ENCODE results near the gene CAMKMT. TPM values are rescaled to one million over a fixed set of nuclear protein-coding genes. Genes with fewer than 3 reads are reported as not detected.

The CAMKMT gene
- polyA plus RNA-seq, 2 donors, result 5.2 to 5.6 TPM

DNA sequence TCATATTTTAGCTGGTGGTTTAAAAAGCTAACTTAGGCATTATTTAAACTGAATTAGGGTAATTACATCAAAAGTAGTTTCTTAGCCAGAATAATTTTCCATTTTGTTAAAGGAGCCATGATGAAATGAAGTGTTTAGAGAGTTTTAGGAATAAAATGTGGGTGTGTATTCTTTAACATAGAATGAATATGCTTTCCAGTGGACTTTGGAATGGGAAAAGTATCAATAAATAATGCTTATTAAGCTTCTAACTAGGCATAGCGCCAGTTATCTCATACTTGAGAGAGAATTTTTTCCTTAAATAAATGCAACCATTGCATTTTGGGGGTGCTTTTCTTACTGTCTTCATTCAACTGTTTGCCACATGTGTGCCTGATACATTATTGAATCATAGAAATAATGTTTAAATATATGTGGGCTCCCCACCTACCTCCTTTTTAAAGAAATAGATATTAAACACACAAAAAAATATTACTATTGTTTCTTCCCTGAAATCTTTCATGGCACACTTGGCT lies 90.4 kb downstream of the CAMKMT start:
- no peaks in the 10 kb centered on the region for H3K36me3 ChIP-seq (ENCODE audit: control insufficient read depth in 2 of 2, insufficient read depth in 2 of 2, low read length in 1 of 2)
- WGBS, 2 donors, result 85 to 100% methylated on average over 1 of the region's 1 CpG
- no peak overlapping the region for H3K4me3 ChIP-seq (ENCODE audit: low read depth in 1 of 2, low read length in 2 of 2)
- no peaks in the 10 kb centered on the region for H3K27me3 ChIP-seq (ENCODE audit: control insufficient read depth in 1 of 2, insufficient read depth in 2 of 2, low read length in 2 of 2)
- H3K27ac ChIP-seq (ENCODE audit: low read depth in 2 of 2, low read length in 1 of 2), result no peak overlapping the region
- H3K9me3 ChIP-seq (ENCODE audit: control insufficient read depth in 2 of 2, insufficient read depth in 1 of 2, low read depth in 1 of 2, low read length in 1 of 2), result no peaks in the 10 kb centered on the region
- no peaks in the 10 kb centered on the region for H3K4me1 ChIP-seq (ENCODE audit: control insufficient read depth in 2 of 2, insufficient read depth in 2 of 2, low read length in 1 of 2)

DNA sequence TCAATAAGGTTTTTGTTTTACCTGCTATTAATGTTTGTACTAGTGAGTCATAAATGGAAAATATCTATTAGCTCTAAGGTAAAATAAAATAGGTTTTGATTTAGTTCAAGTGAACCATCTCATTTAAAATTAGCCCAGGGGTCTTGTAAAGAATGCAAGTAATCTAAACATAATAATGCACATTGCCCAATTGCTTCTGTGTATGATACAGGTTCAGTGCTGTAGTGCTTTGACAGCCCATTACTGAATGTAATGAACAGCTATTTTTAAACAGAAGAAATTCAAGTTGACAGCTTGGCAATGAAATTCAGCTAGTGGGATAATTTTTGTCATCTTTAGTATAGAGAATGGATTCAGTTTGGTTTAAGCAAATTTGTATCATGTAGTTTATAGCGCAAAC lies 91.5 kb downstream of the CAMKMT start:
- Histone ChIP-seq H3K27me3 (ENCODE audit: control insufficient read depth in 1 of 2, insufficient read depth in 2 of 2, low read length in 2 of 2) (no peaks in the 10 kb centered on the region), H3K4me3 (ENCODE audit: low read depth in 1 of 2, low read length in 2 of 2) (no peak overlapping the region), H3K9me3 (ENCODE audit: control insufficient read depth in 2 of 2, insufficient read depth in 1 of 2, low read depth in 1 of 2, low read length in 1 of 2) (no peaks in the 10 kb centered on the region), H3K36me3 (ENCODE audit: control insufficient read depth in 2 of 2, insufficient read depth in 2 of 2, low read length in 1 of 2) (no peaks in the 10 kb centered on the region), H3K4me1 (ENCODE audit: control insufficient read depth in 2 of 2, insufficient read depth in 2 of 2, low read length in 1 of 2) (no peaks in the 10 kb centered on the region), H3K27ac (ENCODE audit: low read depth in 2 of 2, low read length in 1 of 2) (no peak overlapping the region)
- WGBS, 2 donors, result 96 to 97% methylated on average over 1 of the region's 1 CpG

DNA sequence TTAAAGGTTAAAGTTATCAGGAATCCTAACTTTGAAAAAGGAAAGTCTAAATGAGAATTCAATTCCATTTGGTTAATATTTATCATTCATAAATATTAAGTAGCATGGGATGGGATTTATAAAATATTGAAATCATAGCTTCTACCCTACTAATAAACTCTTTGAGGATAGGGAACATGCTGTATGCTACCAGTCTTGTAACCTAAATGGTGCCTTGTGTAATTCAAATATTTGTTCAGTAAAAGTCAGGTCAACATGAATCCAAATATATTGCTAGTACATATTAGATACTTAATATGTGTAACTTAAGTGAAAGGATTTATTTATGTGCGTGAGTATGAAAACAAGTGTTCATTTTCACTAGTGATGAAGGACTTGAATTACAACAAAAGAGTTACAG lies 94.1 kb downstream of the CAMKMT start:
- H3K4me3 ChIP-seq (ENCODE audit: low read depth in 1 of 2, low read length in 2 of 2), result no peak overlapping the region
- H3K4me1 ChIP-seq (ENCODE audit: control insufficient read depth in 2 of 2, insufficient read depth in 2 of 2, low read length in 1 of 2), result no peaks in the 10 kb centered on the region
- H3K27ac ChIP-seq (ENCODE audit: low read depth in 2 of 2, low read length in 1 of 2), result no peak overlapping the region
- H3K27me3 ChIP-seq (ENCODE audit: control insufficient read depth in 1 of 2, insufficient read depth in 2 of 2, low read length in 2 of 2), result no peaks in the 10 kb centered on the region
- WGBS, 2 donors, result 86 to 98% methylated on average over 1 of the region's 1 CpG
- H3K9me3 ChIP-seq (ENCODE audit: control insufficient read depth in 2 of 2, insufficient read depth in 1 of 2, low read depth in 1 of 2, low read length in 1 of 2), result no peaks in the 10 kb centered on the region
- no peaks in the 10 kb centered on the region for H3K36me3 ChIP-seq (ENCODE audit: control insufficient read depth in 2 of 2, insufficient read depth in 2 of 2, low read length in 1 of 2)

DNA sequence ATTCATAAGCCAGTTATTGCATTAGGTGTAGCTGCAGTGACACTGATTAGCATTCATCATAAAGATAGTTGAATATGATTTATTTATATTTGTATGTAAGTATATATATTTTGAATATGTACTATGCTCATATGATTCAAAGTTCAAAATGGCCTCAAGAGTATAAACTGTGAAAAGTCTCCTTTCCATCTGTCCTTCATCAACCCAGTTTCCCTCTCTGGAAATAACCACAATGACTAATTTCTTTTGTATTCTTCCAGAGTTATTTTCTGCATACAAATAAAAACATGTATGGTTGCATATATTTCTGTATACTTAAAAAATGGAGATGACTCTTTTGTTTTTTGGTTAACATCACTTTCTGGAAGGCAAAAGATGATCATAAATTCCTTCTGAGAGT lies 95.2 kb downstream of the CAMKMT start:
- no peaks in the 10 kb centered on the region for H3K4me1 ChIP-seq (ENCODE audit: control insufficient read depth in 2 of 2, insufficient read depth in 2 of 2, low read length in 1 of 2)
- H3K9me3 ChIP-seq (ENCODE audit: control insufficient read depth in 2 of 2, insufficient read depth in 1 of 2, low read depth in 1 of 2, low read length in 1 of 2), result no peaks in the 10 kb centered on the region
- H3K36me3 ChIP-seq (ENCODE audit: control insufficient read depth in 2 of 2, insufficient read depth in 2 of 2, low read length in 1 of 2), result no peaks in the 10 kb centered on the region
- H3K27ac ChIP-seq (ENCODE audit: low read depth in 2 of 2, low read length in 1 of 2), result no peak overlapping the region
- no peaks in the 10 kb centered on the region for H3K27me3 ChIP-seq (ENCODE audit: control insufficient read depth in 1 of 2, insufficient read depth in 2 of 2, low read length in 2 of 2)
- H3K4me3 ChIP-seq (ENCODE audit: low read depth in 1 of 2, low read length in 2 of 2), result no peak overlapping the region

DNA sequence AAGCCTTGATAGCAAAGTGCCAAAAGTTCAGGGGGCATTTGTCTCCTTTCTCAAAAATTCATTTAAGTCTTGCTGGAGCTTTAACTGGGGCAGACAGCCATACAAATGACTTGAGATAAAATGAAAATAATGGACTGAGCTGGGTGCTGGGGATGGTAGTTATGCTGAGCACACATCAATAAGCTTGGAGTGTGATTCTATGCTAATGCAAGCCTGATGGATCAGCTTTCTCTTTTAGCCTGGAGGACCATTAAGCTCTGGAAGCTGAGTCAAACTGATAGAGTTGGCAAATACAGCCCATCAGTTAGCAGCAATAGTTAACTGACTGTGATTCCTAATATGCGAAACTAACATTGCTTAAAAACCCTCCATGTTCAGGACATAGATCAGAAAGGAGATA lies 98.0 kb downstream of the CAMKMT start:
- no peak overlapping the region for H3K4me3 ChIP-seq (ENCODE audit: low read depth in 1 of 2, low read length in 2 of 2)
- no peak overlapping the region for H3K27ac ChIP-seq (ENCODE audit: low read depth in 2 of 2, low read length in 1 of 2)
- no peaks in the 10 kb centered on the region for H3K9me3 ChIP-seq (ENCODE audit: control insufficient read depth in 2 of 2, insufficient read depth in 1 of 2, low read depth in 1 of 2, low read length in 1 of 2)
- H3K27me3 ChIP-seq (ENCODE audit: control insufficient read depth in 1 of 2, insufficient read depth in 2 of 2, low read length in 2 of 2), result no peaks in the 10 kb centered on the region
- H3K36me3 ChIP-seq (ENCODE audit: control insufficient read depth in 2 of 2, insufficient read depth in 2 of 2, low read length in 1 of 2), result no peaks in the 10 kb centered on the region
- WGBS, 2 donors, result 98 to 100% methylated on average over 1 of the region's 1 CpG
- no peaks in the 10 kb centered on the region for H3K4me1 ChIP-seq (ENCODE audit: control insufficient read depth in 2 of 2, insufficient read depth in 2 of 2, low read length in 1 of 2)

DNA sequence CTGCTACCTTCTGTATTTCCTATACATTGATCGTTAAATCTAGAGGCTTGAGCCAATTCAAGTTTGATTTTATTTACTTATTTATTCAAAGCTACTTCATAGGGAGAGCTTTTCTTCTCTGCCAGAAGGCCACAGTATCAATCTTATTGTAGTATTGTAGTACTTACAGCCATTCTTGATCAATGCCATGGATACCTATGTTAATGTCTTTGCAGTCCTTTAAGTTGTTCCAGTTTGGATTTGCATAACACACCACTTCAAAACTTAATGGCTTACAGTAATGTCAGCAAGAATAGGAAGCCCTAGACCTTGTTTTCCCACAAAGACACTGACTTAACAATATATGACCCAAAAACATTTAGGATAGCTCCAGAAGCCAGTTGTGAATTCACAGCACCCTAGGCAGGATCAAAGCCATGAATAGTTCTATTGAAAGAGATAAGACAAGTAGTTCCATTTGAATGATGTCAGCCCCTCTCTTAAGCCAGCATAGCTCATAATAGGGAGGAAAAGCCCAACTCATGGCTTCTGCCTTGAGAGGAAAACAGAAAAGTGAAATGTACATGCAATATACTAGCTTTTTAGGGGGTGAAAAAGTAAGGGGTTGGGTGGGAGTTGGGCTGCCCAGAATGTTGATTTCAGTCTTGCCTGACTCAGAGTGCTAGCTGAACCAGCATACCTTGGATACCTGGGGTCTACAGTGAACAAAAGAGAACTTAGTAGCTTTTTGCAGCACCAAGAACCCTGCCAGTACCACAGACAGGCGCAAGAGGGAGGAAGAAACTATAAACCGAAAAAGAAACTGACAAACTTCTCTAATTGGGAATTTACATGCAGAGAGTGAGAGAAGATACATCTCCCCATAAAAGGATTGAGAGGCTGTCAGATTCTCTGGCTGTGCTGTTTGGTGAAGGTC lies 101.4 kb downstream of the CAMKMT start:
- no peak overlapping the region for H3K4me3 ChIP-seq (ENCODE audit: low read depth in 1 of 2, low read length in 2 of 2)
- no peaks in the 10 kb centered on the region for H3K36me3 ChIP-seq (ENCODE audit: control insufficient read depth in 2 of 2, insufficient read depth in 2 of 2, low read length in 1 of 2)
- no peak overlapping the region for H3K27ac ChIP-seq (ENCODE audit: low read depth in 2 of 2, low read length in 1 of 2)
- no peaks in the 10 kb centered on the region for H3K4me1 ChIP-seq (ENCODE audit: control insufficient read depth in 2 of 2, insufficient read depth in 2 of 2, low read length in 1 of 2)
- 92 to 93% methylated on average over 3 of the region's 3 CpGs for WGBS, 2 donors
- H3K27me3 ChIP-seq (ENCODE audit: control insufficient read depth in 1 of 2, insufficient read depth in 2 of 2, low read length in 2 of 2), result no peaks in the 10 kb centered on the region
- H3K9me3 ChIP-seq (ENCODE audit: control insufficient read depth in 2 of 2, insufficient read depth in 1 of 2, low read depth in 1 of 2, low read length in 1 of 2), result no peaks in the 10 kb centered on the region

DNA sequence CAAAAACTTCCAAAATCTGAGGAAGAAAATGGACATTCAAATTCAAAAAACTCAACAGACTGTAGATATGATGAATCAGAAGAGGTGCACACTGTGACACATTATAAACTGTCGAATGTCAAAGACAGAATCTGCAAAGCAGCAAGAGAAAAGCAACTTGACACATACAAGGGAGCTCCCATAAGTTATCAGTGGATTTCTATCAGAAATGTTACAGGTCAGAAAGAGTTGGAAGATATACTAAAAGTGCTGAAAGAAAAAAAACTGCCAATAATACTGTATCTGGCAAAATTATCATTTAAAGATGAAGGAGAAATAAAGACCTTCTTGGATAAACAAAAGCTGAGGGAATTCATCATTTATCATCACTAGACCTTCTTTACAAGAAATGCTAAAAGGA lies 102.7 kb downstream of the CAMKMT start:
- WGBS, 2 donors, result 92 to 94% methylated on average over 1 of the region's 1 CpG
- no peak overlapping the region for H3K27ac ChIP-seq (ENCODE audit: low read depth in 2 of 2, low read length in 1 of 2)
- no peaks in the 10 kb centered on the region for H3K4me1 ChIP-seq (ENCODE audit: control insufficient read depth in 2 of 2, insufficient read depth in 2 of 2, low read length in 1 of 2)
- no peaks in the 10 kb centered on the region for H3K36me3 ChIP-seq (ENCODE audit: control insufficient read depth in 2 of 2, insufficient read depth in 2 of 2, low read length in 1 of 2)
- no peak overlapping the region for H3K4me3 ChIP-seq (ENCODE audit: low read depth in 1 of 2, low read length in 2 of 2)
- no peaks in the 10 kb centered on the region for H3K27me3 ChIP-seq (ENCODE audit: control insufficient read depth in 1 of 2, insufficient read depth in 2 of 2, low read length in 2 of 2)
- no peaks in the 10 kb centered on the region for H3K9me3 ChIP-seq (ENCODE audit: control insufficient read depth in 2 of 2, insufficient read depth in 1 of 2, low read depth in 1 of 2, low read length in 1 of 2)

DNA sequence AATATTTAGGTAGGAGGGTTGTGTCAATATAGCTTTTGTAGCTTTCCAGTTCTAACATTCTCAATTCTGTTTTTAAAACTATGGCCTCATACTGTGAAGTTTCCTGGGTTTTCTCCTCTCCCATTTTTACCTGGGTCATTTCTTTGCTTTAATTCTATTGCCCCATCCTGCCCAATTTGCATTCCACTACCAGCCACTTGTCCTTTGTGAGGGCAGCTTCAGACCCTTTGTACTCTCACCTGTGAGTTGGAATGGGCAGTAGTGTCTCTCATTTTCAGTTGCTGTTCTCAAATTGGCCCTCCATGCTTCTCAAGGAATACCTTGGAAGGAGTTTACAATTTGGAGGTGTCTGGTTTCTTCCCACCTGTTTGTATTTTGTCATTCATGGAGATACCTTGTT lies 108.4 kb downstream of the CAMKMT start:
- H3K27me3 ChIP-seq (ENCODE audit: control insufficient read depth in 1 of 2, insufficient read depth in 2 of 2, low read length in 2 of 2), result no peaks in the 10 kb centered on the region
- no peak overlapping the region for H3K4me3 ChIP-seq (ENCODE audit: low read depth in 1 of 2, low read length in 2 of 2)
- no peak overlapping the region for H3K27ac ChIP-seq (ENCODE audit: low read depth in 2 of 2, low read length in 1 of 2)
- H3K36me3 ChIP-seq (ENCODE audit: control insufficient read depth in 2 of 2, insufficient read depth in 2 of 2, low read length in 1 of 2), result no peaks in the 10 kb centered on the region
- no peaks in the 10 kb centered on the region for H3K9me3 ChIP-seq (ENCODE audit: control insufficient read depth in 2 of 2, insufficient read depth in 1 of 2, low read depth in 1 of 2, low read length in 1 of 2)
- no peaks in the 10 kb centered on the region for H3K4me1 ChIP-seq (ENCODE audit: control insufficient read depth in 2 of 2, insufficient read depth in 2 of 2, low read length in 1 of 2)

DNA sequence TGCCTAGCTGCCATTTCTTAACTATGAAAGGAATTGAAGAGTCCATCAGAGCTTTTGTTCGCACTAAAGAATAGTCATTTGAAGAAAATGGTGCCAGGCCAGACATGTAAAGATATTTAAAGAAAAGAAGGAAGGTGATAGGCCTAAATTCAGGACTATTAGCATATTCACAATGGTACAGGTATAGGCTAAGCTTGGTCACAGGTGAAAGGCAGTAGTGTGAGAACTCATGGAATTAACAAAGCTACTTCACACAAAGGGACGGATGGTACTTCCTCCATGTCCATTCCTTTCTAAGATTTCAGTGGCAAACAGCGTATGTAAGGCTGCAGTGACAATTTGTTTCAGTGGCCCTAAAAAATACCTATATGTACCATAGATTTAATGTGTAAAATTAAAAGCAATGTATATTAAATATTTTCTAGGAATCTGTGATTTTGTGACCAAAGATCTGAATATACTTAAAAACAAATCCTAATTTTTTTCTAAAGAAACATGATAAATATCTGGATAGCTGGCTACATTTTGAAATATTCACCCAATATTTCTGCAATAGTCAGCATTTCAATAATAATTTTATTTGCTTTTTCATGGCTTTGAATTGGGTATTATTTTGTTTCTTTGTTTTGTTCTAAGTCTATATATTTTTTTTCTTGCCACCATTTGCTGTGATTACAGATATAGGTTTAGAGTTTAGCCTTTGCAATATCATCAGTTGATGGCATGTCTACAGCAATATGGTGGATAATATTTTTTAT lies 116.1 kb downstream of the CAMKMT start:
- Histone ChIP-seq H3K36me3 (ENCODE audit: control insufficient read depth in 2 of 2, insufficient read depth in 2 of 2, low read length in 1 of 2) (no peaks in the 10 kb centered on the region), H3K27me3 (ENCODE audit: control insufficient read depth in 1 of 2, insufficient read depth in 2 of 2, low read length in 2 of 2) (no peaks in the 10 kb centered on the region), H3K4me3 (ENCODE audit: low read depth in 1 of 2, low read length in 2 of 2) (no peak overlapping the region), H3K4me1 (ENCODE audit: control insufficient read depth in 2 of 2, insufficient read depth in 2 of 2, low read length in 1 of 2) (no peaks in the 10 kb centered on the region), H3K27ac (ENCODE audit: low read depth in 2 of 2, low read length in 1 of 2) (no peak overlapping the region), H3K9me3 (ENCODE audit: control insufficient read depth in 2 of 2, insufficient read depth in 1 of 2, low read depth in 1 of 2, low read length in 1 of 2) (no peaks in the 10 kb centered on the region)
- WGBS, 2 donors, result 95 to 96% methylated on average over 3 of the region's 3 CpGs

Measured in esophagus (tissue), 2 donors.